SK-N-SH treated with all-trans-retinoic acid at 6 μM for 48 hours (cell line): Measurements from ENCODE around the gene CTSC.

Source experiments
- ZNF565 ChIP-seq: fragments of 450-650 bp; formaldehyde crosslinking; conservative IDR thresholded peaks from 2 replicates; pipeline ENCODE4 v1.5.0; 2020; ENCODE audit warnings: low read depth, mild to moderate bottlenecking, moderate library complexity
- ZNF8 ChIP-seq: fragments of 450-650 bp; formaldehyde crosslinking; IDR thresholded peaks from 2 replicates; pipeline ENCODE4 v1.5.0; 2020; ENCODE audit warnings: mild to moderate bottlenecking, moderate library complexity

DNA sequence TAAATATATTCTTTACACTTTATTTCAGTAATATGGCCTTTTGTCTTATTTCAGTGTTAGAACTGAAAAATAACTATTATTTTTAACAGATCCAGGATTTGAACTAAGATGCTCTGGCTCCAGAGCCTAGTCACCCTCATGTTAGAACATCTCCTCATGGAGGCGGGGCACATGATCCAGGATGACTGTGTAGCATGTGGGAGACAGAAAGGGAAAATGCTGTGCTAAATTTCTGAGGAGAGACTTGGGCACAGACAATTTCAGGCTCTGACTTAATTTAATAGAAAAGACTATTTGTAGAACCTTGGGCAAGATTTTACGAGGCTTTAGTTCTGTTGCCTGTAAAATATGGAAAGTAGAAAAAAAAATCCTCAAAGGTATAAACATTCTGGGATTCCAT lies 24.1 kb downstream of the CTSC start:
- TF ChIP-seq ZNF8 (CRISPR knock-in tag) (no peak), ZNF565 (CRISPR knock-in tag) (no peak)
